GM19023 (cell line): ENCODE results near the gene DFFA.
"Not testable (repeated sequence)": the region's sequence is repeated elsewhere in the genome, so short reads cannot be mapped to it uniquely, and the experiment has no call there.

Experiments used
- ATAC-seq: cut with Tn5 transposase; IDR thresholded peaks from one replicate; pipeline ENCODE4 v1.9.1; 2021; ENCODE audit warnings: mild to moderate bottlenecking, moderate library complexity; ENCODE audit not compliant: unreplicated experiment

Gene DFFA

GRCh38 chr1:10470043-10470442 lies 2.3 kb downstream of the DFFA start:
- no peak for ATAC-seq

- ATAC-seq = no peak
Measured at GRCh38 chr1:10467078-10467477, 5.3 kb downstream of the DFFA start.

GRCh38 chr1:10459184-10459583 lies 13.1 kb downstream of the DFFA start:
- ATAC-seq = no peak

GRCh38 chr1:10457875-10458274 lies 14.5 kb downstream of the DFFA start:
- ATAC-seq = no peak

- not testable (repeated sequence) for ATAC-seq
Measured at GRCh38 chr1:10457462-10457861, 14.9 kb downstream of the DFFA start.

- ATAC-seq = no peak
Measured at GRCh38 chr1:10456661-10457060, 15.7 kb downstream of the DFFA start.

- ATAC-seq = no peak
Measured at GRCh38 chr1:10456048-10456447, 16.3 kb downstream of the DFFA start.

GRCh38 chr1:10451287-10451686 lies 21.0 kb downstream of the DFFA start:
- ATAC-seq = no peak

- ATAC-seq = no peak
Measured at GRCh38 chr1:10450836-10451235, 21.5 kb downstream of the DFFA start.

- no peak for ATAC-seq
Measured at GRCh38 chr1:10450156-10450814, 22.0 kb downstream of the DFFA start.

GRCh38 chr1:10449751-10450150 lies 22.6 kb downstream of the DFFA start, which contains the start of gene CORT:
Gene CORT, plus strand, starts transcription at chr1:10450031. Its CDS starts 193 bp downstream, at chr1:10450224.
- no peak for ATAC-seq

GRCh38 chr1:10446790-10447422 lies 25.4 kb downstream of the DFFA start:
- no peak for ATAC-seq

- ATAC-seq = no peak
Measured at GRCh38 chr1:10444795-10445397, 27.4 kb downstream of the DFFA start.

GRCh38 chr1:10444248-10444647 lies 28.1 kb downstream of the DFFA start:
- ATAC-seq = no peak

GRCh38 chr1:10440794-10441193 lies 31.5 kb downstream of the DFFA start:
- ATAC-seq = no peak

GRCh38 chr1:10440305-10440704 lies 32.0 kb downstream of the DFFA start:
- no peak for ATAC-seq

GRCh38 chr1:10438677-10439163 lies 33.6 kb downstream of the DFFA start:
- no peak for ATAC-seq

GRCh38 chr1:10437052-10437451 lies 35.3 kb downstream of the DFFA start:
- no peak for ATAC-seq

- ATAC-seq = no peak
Measured at GRCh38 chr1:10434590-10434989, 37.7 kb downstream of the DFFA start.

- no peak for ATAC-seq
Measured at GRCh38 chr1:10433790-10434189, 38.5 kb downstream of the DFFA start.

- no peak for ATAC-seq
Measured at GRCh38 chr1:10432910-10433700, 39.2 kb downstream of the DFFA start.
